T-helper 17 cell (primary cell): ENCODE results near the gene OBSCN. TPM values are rescaled to one million over a fixed set of nuclear protein-coding genes. Genes with fewer than 3 reads are reported as not detected.
A peak's percentile ranks its signal among the peaks of the same experiment; 100 is the strongest.
"Not testable (repeated sequence)": the region's sequence is repeated elsewhere in the genome, so short reads cannot be mapped to it uniquely, and the experiment has no call there.

Source experiments
- ATAC-seq: fragments of 150-1000 bp; cut with Tn5 transposase; 2 replicates; pipeline ENCODE4 v1.10.0; 2021; ENCODE audit warnings: mild to moderate bottlenecking, moderate library complexity
- DNase-seq, 3 donors: peaks; one replicate each; pipeline versions ENCODE4 v3.0.0 to v3.0.0-alpha.2; 2020 to 2021
- H3K9me3 ChIP-seq: one replicate; pipeline ENCODE4 v1.7.0; 2013; ENCODE audit warnings: low read length, mild to moderate bottlenecking; ENCODE audit not compliant: control insufficient read depth, poor library complexity, severe bottlenecking
- H3K27ac Mint-ChIP-seq: one replicate; pipeline ENCODE4 v1.8.0; 2022; ENCODE audit warnings: mild to moderate bottlenecking, moderate library complexity, mixed read lengths
- H3K27me3 Mint-ChIP-seq: one replicate; pipeline ENCODE4 v1.8.0; 2022; ENCODE audit warnings: mixed read lengths
- H3K36me3 Mint-ChIP-seq: one replicate; pipeline ENCODE4 v1.8.0; 2022; ENCODE audit warnings: low read depth, mixed read lengths
- H3K4me1 Mint-ChIP-seq: one replicate; pipeline ENCODE4 v1.8.0; 2022; ENCODE audit warnings: mild to moderate bottlenecking, mixed read lengths
- H3K4me3 Mint-ChIP-seq: one replicate; pipeline ENCODE4 v1.8.0; 2022; ENCODE audit warnings: mild to moderate bottlenecking, moderate library complexity, mixed read lengths
- total RNA-seq, 4 donors: library from RNA in 2 of 4; stranded (reverse) in 2 of 4; gene quantifications; one replicate each; pipeline ENCODE4 v1.2.3 and lab custom pipeline; 2022 to 2026

OBSCN gene
- total RNA-seq, 2 donors from 2014 or later, result 23.1 to 34.2 TPM

GRCh38 chr1:228176024-228176395 is 31.8 kb upstream of the OBSCN start:
- Mint-ChIP-seq H3K27ac (no peak overlapping the region), H3K36me3 (no peaks in the 10 kb centered on the region), H3K27me3 (no peaks in the 10 kb centered on the region), H3K4me3 (no peak overlapping the region), H3K4me1 (peaks cover 5% of the 10 kb centered on the region)
- ATAC-seq (no peak), DNase-seq (no peak)
- H3K9me3 ChIP-seq, result no peaks in the 10 kb centered on the region

GRCh38 chr1:228176461-228177182 is 31.2 kb upstream of the OBSCN start:
- H3K9me3 ChIP-seq, result no peaks in the 10 kb centered on the region
- ATAC-seq (no peak), DNase-seq (no peak)
- no peaks in the 10 kb centered on the region for H3K27me3 Mint-ChIP-seq
- H3K36me3 Mint-ChIP-seq, result no peaks in the 10 kb centered on the region
- H3K27ac Mint-ChIP-seq, result no peak overlapping the region
- H3K4me1 Mint-ChIP-seq, result peaks cover 5% of the 10 kb centered on the region
- no peak overlapping the region for H3K4me3 Mint-ChIP-seq

- H3K9me3 ChIP-seq, result no peaks in the 10 kb centered on the region
- no peak for DNase-seq
- no peaks in the 10 kb centered on the region for H3K36me3 Mint-ChIP-seq
- no peak for ATAC-seq
- no peaks in the 10 kb centered on the region for H3K27me3 Mint-ChIP-seq
- no peak overlapping the region for H3K4me3 Mint-ChIP-seq
- H3K27ac Mint-ChIP-seq, result no peak overlapping the region
- peaks cover 5% of the 10 kb centered on the region for H3K4me1 Mint-ChIP-seq
Observed at GRCh38 chr1:228177183-228177475, 30.7 kb upstream of the OBSCN start.

GRCh38 chr1:228177721-228178710 is 29.8 kb upstream of the OBSCN start:
- ATAC-seq, result no peak
- Mint-ChIP-seq H3K36me3 (no peaks in the 10 kb centered on the region), H3K27ac (peak overlapping the region; percentile 32), H3K27me3 (no peaks in the 10 kb centered on the region), H3K4me3 (no peak overlapping the region), H3K4me1 (peaks cover 2% of the 10 kb centered on the region)
- no peak for DNase-seq
- no peaks in the 10 kb centered on the region for H3K9me3 ChIP-seq

- ATAC-seq (no peak), DNase-seq (no peak)
- Mint-ChIP-seq H3K27me3 (no peaks in the 10 kb centered on the region), H3K4me3 (no peak overlapping the region), H3K27ac (peak overlapping the region; percentile 32), H3K4me1 (peaks cover 2% of the 10 kb centered on the region), H3K36me3 (no peaks in the 10 kb centered on the region)
- no peaks in the 10 kb centered on the region for H3K9me3 ChIP-seq
Observed at GRCh38 chr1:228178737-228179684, 28.8 kb upstream of the OBSCN start.

- H3K27ac Mint-ChIP-seq, result no peak overlapping the region
- DNase-seq, result no peak
- H3K9me3 ChIP-seq, result no peaks in the 10 kb centered on the region
- no peaks in the 10 kb centered on the region for H3K27me3 Mint-ChIP-seq
- peak; percentile 42 for ATAC-seq
- H3K4me1 Mint-ChIP-seq, result peaks cover 4% of the 10 kb centered on the region
- no peak overlapping the region for H3K4me3 Mint-ChIP-seq
- H3K36me3 Mint-ChIP-seq, result no peaks in the 10 kb centered on the region
Observed at GRCh38 chr1:228180271-228180958, 27.4 kb upstream of the OBSCN start.

- Mint-ChIP-seq H3K4me1 (peaks cover 9% of the 10 kb centered on the region), H3K36me3 (no peaks in the 10 kb centered on the region), H3K27me3 (no peaks in the 10 kb centered on the region), H3K4me3 (no peak overlapping the region), H3K27ac (no peak overlapping the region)
- DNase-seq, result no peak
- H3K9me3 ChIP-seq, result no peaks in the 10 kb centered on the region
- no peak for ATAC-seq
Observed at GRCh38 chr1:228180959-228181644, 26.7 kb upstream of the OBSCN start.

GRCh38 chr1:228181645-228182034 is 26.2 kb upstream of the OBSCN start:
- peaks cover 7% of the 10 kb centered on the region for H3K4me1 Mint-ChIP-seq
- H3K27ac Mint-ChIP-seq, result no peak overlapping the region
- H3K4me3 Mint-ChIP-seq, result no peak overlapping the region
- no peaks in the 10 kb centered on the region for H3K36me3 Mint-ChIP-seq
- ATAC-seq, result no peak
- DNase-seq, result no peak
- H3K9me3 ChIP-seq, result no peaks in the 10 kb centered on the region
- H3K27me3 Mint-ChIP-seq, result no peaks in the 10 kb centered on the region

GRCh38 chr1:228182296-228183030 is 25.4 kb upstream of the OBSCN start:
- Mint-ChIP-seq H3K4me1 (peaks cover 7% of the 10 kb centered on the region), H3K4me3 (no peak overlapping the region), H3K27ac (no peak overlapping the region), H3K27me3 (no peaks in the 10 kb centered on the region), H3K36me3 (no peaks in the 10 kb centered on the region)
- ATAC-seq (no peak), DNase-seq (no peak)
- H3K9me3 ChIP-seq, result no peaks in the 10 kb centered on the region

GRCh38 chr1:228184152-228184551 is 23.7 kb upstream of the OBSCN start:
- Mint-ChIP-seq H3K4me3 (no peak overlapping the region), H3K36me3 (no peaks in the 10 kb centered on the region), H3K27me3 (no peaks in the 10 kb centered on the region), H3K27ac (no peak overlapping the region), H3K4me1 (peaks cover 11% of the 10 kb centered on the region)
- no peak for DNase-seq
- no peaks in the 10 kb centered on the region for H3K9me3 ChIP-seq
- no peak for ATAC-seq

GRCh38 chr1:228185641-228185965 is 22.2 kb upstream of the OBSCN start:
- Mint-ChIP-seq H3K4me3 (peak overlapping the region; percentile 36), H3K4me1 (peaks cover 14% of the 10 kb centered on the region), H3K27ac (peak overlapping the region; percentile 84), H3K27me3 (no peaks in the 10 kb centered on the region), H3K36me3 (no peaks in the 10 kb centered on the region)
- ATAC-seq (peak; percentile 91), DNase-seq (no peak)
- H3K9me3 ChIP-seq, result no peaks in the 10 kb centered on the region

GRCh38 chr1:228188249-228188648 is 19.6 kb upstream of the OBSCN start:
- H3K4me3 Mint-ChIP-seq, DNase-seq, H3K27me3 Mint-ChIP-seq, H3K36me3 Mint-ChIP-seq, H3K27ac Mint-ChIP-seq, ATAC-seq, H3K9me3 ChIP-seq: not testable (repeated sequence)
- H3K4me1 Mint-ChIP-seq, result peaks cover 18% of the 10 kb centered on the region
